A172 (cell line): ENCODE results near the gene RASAL1. TPM values are rescaled to one million over a fixed set of nuclear protein-coding genes. Genes with fewer than 3 reads are reported as not detected.

ENCODE experiments used
- DNase-seq: peaks from one replicate; pipeline ENCODE4 v3.0.0-alpha.2; 2015; ENCODE audit warnings: low spot score
- total RNA-seq: library from RNA; depleted of rRNA; stranded (reverse); fragments of >200 nt; shearing (Covaris generic); gene quantifications from 2 replicates; pipeline ENCODE4 v1.2.3, GENCODE V29; 2014; rRNA removed

RASAL1 gene
- total RNA-seq, 1 experiment from 2014 or later = not detected

- DNase-seq = no peak
Observed at GRCh38 chr12:113058553-113058952, 77.0 kb downstream of the RASAL1 start.

- no peak for DNase-seq
Observed at GRCh38 chr12:113057565-113058485, 77.7 kb downstream of the RASAL1 start.

- no peak for DNase-seq
Observed at GRCh38 chr12:113056631-113057488, 78.7 kb downstream of the RASAL1 start, which contains the start of gene DTX1. Gene DTX1 (plus strand): TSS chr12:113056730. CDS start chr12:113058193, 1,463 bp downstream.

- no peak for DNase-seq
Observed at GRCh38 chr12:113056381-113056630, 79.3 kb downstream of the RASAL1 start.

DNA sequence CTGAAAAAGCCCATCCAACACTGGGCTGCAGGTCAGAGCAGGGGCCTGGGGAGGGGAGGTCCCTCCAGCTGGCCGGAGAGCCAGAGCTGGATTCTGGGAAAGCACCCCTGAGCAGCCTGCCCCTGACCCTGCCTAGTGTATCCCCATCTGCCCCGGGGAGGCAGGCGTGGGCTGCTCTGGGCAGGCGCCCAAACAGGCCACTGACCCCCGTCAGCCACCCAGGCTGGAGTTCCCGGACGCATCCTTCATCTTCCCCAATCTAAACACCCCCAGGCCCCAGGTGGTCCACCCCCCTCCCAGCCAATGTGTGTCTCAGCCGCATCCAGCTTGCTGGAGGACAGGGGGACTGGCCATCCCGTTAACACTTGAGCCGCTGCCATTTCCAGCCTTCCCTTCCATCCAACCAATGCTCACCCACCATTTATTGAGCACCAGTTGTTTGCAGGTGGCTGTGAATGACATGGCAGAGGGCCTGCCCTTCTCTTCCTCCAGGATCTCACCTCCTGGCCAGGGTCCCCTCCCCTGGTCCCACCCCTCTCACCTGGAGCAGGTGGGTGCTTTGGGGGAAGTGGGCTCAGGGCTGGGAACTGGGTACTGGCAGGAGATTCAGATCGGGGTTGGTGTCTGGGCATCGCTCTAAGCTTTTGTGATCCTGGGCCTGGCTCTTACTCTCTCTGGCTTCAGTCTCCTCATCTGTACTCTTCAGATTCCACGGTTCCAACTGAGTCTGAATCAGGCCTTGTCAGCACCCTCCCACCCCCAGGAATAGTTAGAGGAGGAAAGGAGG, 79.8 kb downstream of the RASAL1 start:
- no peak for DNase-seq

DNA sequence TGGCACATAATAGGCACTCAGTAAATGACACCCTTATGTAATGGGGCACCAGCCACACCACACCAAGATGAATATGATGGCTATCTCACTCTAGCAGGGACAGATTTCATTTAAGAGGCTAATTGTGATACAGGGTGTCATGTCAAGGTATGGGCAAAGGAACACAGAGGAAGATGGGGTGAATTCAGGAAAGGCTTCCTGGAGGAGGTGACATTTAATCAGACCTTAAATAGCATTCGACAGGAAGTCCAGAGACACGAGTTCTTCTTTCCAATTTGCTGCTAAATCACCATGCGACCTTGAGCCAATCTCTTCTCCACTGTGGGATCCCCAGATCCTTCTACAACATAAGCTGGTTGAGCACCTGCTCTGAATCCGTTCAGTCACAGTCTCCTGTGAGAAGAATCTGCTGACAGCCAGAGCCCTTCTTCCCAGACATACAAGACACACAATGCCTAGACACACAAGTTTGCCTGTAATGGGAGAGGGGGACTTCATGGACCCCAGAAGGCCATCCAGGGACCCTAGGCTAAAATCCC, 80.5 kb downstream of the RASAL1 start:
- DNase-seq = no peak

GRCh38 chr12:113052326-113052725, 83.2 kb downstream of the RASAL1 start:
- DNase-seq = no peak

DNA sequence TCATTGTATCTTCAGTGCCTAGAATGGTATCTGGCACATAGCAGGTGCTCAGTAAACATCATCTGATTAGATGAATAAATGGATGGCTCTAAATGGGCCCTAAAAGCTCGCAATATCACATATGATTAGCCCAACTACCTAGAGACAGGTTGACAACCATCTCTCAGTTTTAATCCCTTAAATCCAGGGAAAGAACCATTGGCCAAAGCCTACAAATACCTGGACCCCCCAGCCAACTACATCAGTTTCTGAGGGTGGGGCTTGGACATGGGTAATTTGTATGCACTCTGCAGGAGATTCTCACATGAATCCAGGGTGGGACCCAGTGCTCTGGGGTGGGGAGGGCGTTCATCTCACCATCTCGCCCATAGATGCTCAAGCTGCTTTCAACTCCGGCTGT, 83.8 kb downstream of the RASAL1 start:
- DNase-seq = no peak

DNA sequence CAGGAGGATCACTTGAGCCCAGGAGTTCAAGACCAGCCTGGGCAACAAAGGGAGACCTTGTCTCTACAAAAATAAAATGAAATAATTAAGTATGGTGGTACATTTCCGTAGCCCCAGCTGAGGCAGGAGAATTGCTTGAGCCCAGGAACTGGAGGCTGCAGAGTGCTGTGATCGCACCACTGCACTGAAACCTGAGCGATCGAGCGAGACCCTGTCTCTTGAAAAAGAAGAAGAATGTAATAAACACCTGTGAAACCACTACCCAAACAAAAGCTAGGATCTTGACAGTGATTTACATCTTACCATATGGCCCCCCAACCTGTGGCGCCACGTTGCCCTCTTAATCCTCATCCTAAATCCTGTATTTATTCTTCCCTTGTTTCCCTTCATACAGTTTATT, 84.8 kb downstream of the RASAL1 start:
- DNase-seq = no peak

DNA sequence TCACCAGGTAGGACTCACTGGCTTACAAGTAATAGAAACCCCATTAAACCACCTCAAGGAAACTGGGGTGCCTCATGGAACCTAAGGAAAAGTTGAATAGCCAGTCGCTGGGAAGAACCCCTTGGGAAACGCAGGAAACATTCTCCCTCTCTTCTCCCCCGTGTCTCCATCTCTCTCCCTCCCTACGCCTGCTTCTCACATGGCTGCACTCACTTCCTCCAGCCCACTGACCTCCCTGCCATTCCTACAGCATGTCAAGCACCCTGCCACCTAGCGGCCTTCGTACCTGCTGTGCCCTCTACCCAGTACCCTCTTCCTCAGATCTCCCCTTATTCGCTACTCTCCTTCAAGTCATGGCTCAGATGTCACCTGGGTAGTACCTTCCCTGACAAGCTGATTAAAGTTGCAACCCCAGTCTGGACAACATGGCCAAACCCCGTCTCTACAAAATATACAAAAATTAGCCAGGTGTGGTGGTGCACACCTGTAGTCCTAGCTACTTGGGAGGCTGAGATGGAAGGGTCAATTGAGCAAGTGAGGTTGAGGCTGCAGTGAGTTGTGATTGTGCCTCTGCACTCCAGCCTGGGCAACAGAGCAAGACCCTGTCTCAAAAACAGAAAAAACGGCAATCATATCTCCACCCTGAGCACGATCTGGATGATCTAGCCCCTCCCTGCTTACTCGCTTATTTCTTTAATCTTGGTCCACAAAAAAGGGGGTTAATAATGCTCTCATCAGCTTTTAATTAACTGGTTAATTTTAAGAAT, 85.4 kb downstream of the RASAL1 start:
- no peak for DNase-seq

Other genes with a start within 250 kb of the RASAL1 start
- 5.1 TPM in 2 replicates for gene OAS1, start 228.8 kb downstream of the RASAL1 start, total RNA-seq
- gene OAS3, start 197.3 kb downstream of the RASAL1 start, total RNA-seq = 20.3 and 24.3 TPM in 2 replicates
- gene OAS2, start 157.2 kb downstream of the RASAL1 start, total RNA-seq = 1.7 and 6.5 TPM in 2 replicates
- 2.8 and 3.8 TPM in 2 replicates for gene DTX1, start 79.0 kb downstream of the RASAL1 start, total RNA-seq
- gene CFAP73, start 14.0 kb upstream of the RASAL1 start, total RNA-seq = 0.22 and 1.2 TPM in 2 replicates
- gene DDX54, start 49.7 kb upstream of the RASAL1 start, total RNA-seq = 56.4 and 69.1 TPM in 2 replicates
- 51.2 and 52.2 TPM in 2 replicates for gene RITA1, start 50.0 kb upstream of the RASAL1 start, total RNA-seq
- 8.9 and 13.3 TPM in 2 replicates for gene TPCN1, start 85.7 kb upstream of the RASAL1 start, total RNA-seq
- 18.2 and 21.0 TPM in 2 replicates for gene SLC8B1, start 199.3 kb upstream of the RASAL1 start, total RNA-seq
- gene PLBD2, start 222.8 kb upstream of the RASAL1 start, total RNA-seq = 10.1 and 15.5 TPM in 2 replicates